Vagina (tissue), 2 donors: ENCODE results near the gene ADM.

Source experiments
- POLR2AphosphoS5 ChIP-seq, 2 donors: sonication (generic); formaldehyde crosslinking; IDR thresholded peaks; one replicate each; pipeline ENCODE4 v1.9.0; 2017; ENCODE audit warnings: antibody characterized with exemption in 2 of 2, mild to moderate bottlenecking in 2 of 2, low read depth in 1 of 2; ENCODE audit not compliant: insufficient read depth in 1 of 2
- TF ChIP-seq, protein P1 (sequence below), 3 experiments: fragments of 450-650 bp in 2 of 3; fragments of 200-600 bp in 1 of 3; sonication (generic) in 1 of 3; IDR thresholded peaks; one replicate each; pipeline ENCODE4 v1.5.1; 2017 to 2019; ENCODE audit warnings: antibody characterized with exemption in 3 of 3, mild to moderate bottlenecking in 2 of 3, moderate library complexity in 2 of 3

DNA sequence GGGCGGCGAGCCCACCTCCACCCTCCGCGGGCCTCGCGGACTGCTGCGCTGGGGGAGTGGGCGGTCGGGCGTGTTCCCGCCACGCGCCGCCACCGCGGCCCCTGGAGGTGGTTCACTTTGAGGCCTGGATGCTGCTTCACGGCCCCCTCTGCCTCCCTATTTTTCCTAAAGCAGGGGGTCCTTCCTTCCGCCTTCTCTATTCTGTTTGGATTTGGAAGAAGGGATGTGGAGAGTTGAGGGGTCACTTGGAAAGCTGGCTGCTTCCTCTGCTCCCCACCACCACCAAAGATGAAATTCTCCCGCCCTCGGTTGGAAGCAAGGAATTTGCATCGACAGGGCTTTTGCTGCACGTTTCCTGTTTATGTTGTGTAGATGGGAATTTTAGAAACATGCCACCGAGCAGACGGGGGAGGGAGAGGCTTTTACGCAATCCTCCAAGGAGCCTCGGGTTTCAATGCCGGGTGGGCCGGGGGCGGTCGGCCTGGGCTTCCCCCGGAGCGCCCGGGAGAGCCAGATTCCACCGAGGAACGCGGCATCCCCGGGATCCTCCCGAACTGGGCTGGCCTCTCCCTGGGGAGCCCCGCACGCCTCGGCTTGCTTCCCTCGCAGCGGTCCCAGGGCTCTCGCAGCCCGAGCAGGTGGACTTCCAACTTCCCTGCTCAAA is 10.5 kb upstream of the ADM start:
- TF ChIP-seq, protein P1, sequence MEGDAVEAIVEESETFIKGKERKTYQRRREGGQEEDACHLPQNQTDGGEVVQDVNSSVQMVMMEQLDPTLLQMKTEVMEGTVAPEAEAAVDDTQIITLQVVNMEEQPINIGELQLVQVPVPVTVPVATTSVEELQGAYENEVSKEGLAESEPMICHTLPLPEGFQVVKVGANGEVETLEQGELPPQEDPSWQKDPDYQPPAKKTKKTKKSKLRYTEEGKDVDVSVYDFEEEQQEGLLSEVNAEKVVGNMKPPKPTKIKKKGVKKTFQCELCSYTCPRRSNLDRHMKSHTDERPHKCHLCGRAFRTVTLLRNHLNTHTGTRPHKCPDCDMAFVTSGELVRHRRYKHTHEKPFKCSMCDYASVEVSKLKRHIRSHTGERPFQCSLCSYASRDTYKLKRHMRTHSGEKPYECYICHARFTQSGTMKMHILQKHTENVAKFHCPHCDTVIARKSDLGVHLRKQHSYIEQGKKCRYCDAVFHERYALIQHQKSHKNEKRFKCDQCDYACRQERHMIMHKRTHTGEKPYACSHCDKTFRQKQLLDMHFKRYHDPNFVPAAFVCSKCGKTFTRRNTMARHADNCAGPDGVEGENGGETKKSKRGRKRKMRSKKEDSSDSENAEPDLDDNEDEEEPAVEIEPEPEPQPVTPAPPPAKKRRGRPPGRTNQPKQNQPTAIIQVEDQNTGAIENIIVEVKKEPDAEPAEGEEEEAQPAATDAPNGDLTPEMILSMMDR (IDR thresholded peaks at IDR 0.05): no peak
- peak in 1 of 2 donors; percentile 73 for TF ChIP-seq POLR2AphosphoS5 (IDR thresholded peaks at IDR 0.05; ENCODE audit: insufficient read depth in 1 of 2, low read depth in 1 of 2)
